NCI-H2227 (cell line): ENCODE results near the gene ATP6V0D1.
"Not testable (repeated sequence)": the region's sequence is repeated elsewhere in the genome, so short reads cannot be mapped to it uniquely, and the experiment has no call there.

Source experiments
- DNase-seq: peaks from one replicate; lab custom pipeline; 2025; ENCODE audit not compliant: unreplicated experiment; lab: John Stamatoyannopoulos, UW

The ATP6V0D1 gene

DNA sequence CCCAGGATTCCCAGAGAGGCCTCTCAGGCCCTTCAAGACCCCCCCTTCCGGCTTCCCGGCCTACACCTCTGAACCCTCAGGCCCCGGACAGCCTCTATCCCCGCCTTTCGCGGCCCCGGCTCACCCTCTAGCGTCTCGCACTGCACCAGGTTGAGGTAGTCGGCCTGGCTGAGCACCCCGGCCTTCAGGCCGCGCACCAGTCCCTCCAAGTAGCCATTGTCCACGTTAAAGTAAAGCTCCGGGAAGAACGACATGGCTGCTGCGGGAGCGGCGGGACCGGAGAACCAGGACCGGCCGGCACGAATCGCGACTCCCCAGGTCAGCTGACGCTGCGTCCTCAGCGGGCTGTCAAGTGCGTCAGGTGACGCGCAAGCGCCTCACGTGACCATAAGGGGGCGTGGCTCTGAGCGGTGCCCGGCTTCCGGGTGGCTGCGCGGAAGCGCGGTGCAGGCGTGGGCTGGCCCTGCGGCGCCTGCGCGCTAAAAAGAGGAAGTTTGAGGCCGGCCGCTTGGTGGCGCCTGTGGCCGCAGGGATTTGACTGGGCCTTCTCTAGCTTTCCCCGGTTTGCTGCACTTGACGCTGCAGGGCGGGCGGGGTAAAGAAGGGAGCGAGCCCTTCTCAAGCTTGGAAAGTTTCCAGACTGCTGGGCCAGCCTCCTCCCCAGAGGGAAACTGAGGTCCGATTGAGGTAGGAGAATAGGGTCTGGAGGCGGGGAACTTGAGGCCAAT is at the start of gene ATP6V0D1:
Gene ATP6V0D1, minus strand, starts transcription at position 325 of the 728 bp plus-strand sequence. Its CDS starts 71 bp downstream, at position 254.
- peak; percentile 98 for DNase-seq

DNA sequence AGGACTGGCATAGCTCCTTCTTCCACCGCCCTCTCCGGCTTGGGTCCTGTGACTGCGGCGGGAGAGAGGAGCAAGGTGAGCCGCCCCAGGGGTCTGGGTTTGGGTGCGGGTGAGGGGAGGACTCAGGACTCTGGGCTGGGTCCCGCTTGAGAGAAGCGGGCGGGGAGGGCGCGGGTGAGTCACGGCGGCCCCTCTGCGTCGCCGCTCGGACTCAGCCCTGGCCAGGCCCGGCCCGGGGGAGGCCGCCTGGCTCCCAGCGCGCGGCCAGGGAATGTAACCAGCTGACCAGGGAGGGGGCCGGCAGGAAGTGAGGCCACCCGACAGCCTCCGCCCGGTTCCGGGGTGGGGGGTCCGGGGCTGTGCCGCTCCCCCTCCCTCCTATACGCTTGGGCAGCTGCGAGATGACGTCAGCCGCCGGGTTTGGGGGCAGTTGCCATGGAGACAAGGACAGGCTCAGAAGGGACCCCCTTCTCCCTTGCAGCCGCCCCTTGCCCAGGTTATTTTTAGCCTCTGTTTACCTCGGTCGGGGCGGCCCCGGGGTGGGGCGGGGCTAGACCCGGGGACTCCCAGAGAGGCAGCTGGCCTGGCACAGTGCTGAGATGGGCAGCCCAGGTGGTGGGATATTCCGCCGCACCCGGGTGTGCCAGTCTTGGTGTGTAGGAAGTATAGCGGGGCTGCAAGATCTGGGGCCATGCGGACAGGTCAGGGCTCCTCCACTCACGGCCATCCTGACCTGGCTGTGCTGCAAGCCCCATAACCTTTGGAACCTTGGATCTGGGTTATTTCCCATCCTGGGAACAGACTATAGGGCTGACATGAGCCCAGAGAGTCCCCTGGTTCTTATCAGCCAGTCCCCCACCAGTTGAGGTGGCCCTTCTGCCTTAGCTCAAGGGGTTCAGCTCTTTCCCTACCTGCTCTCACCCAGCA is 49.3 kb upstream of the ATP6V0D1 start:
- peak; percentile 61 for DNase-seq

DNA sequence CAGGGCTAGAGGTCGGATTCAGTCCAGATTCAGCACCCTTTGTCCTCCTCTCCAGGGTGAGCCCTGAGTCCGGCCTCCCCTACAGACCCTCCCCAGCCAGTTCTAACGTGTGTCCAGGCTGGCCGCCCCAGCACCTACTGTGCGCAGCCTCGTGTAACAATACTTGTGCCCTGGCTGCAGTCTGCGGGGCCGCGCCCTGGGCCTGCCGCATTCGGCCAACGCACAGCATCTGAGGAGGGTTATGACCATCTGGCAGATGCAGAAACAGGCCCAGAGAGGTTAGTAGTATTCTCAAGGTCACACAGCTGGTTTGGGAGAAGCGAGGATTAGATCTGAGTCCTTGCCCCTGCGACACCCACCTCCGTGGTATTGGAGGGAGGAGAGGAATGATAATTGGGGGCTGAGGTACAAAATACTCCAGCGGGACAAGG is 48.6 kb upstream of the ATP6V0D1 start:
- DNase-seq: no peak

DNA sequence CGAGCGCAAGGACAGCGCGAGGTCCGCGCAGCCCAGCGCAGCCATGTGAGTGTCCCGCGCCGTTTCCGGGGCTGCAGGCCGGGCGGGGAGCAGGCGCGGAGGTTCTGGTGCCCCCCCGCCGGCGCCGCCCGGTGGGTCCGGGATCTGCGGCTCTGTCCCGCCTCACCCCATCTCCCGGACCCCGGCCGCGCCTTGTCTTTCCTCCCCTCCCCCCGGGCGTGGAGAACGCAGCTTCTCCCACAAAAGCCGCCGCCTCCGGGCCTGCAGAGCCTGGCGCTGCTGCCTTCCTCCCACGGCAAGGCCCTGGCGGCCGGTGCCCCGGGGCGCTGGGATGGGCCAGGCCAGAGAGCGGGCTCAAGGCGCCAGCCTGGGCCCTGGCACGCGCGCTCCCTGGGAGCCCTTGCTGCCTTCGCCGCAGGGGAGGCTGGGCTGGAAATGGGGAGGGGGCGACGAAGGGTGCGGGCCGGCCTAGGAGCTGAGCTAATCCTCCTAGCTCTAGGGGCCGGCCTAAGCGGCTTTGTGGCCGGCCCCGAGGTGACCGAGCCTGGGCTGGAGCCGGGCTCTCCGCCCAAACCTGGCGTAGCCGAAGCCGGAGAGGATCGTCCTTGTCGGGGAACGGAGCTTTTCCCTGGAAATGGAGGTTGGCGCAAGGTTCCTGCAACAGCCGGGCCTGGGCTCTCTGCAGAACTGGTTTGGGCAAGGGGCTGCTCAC is 48.1 kb upstream of the ATP6V0D1 start:
- peak; percentile 45 for DNase-seq

DNA sequence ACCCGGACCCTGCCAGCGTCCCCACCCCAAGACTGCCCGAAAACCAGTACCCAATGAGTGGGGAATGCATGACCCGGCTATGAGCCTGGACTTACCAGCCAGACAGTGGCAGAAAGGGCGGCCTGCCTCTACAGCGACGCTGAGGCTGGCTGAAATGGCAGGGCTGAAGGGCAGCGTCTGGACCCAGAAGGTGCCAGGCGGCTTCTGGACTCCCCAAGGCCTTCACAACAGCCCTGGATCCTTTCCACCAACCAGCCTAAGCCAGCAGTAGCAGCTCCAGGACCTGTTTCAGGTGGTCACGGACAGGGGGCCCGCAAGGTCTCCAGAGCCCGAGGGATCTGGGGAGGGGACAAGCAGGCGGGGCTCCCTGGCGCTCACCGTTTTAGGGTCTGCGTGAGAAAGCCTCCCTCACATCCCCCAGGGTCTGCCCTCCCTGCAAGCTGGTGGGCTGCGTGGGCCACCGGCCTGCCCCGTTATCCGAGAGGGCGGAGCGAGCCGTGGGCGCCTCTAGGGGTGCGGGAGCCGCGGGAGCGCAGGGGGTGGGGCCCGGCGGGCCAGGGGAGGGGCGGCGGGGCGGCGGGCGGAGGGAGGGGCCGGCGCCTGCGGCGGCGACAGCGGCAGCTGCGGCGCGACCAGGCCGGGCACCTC is 47.4 kb upstream of the ATP6V0D1 start, which contains the start of gene RIPOR1:
Gene RIPOR1, plus strand, starts transcription at position 608 of the 648 bp plus-strand sequence. CDS start 9,618 bp downstream, outside the sequence.
- DNase-seq: peak; percentile 45

DNA sequence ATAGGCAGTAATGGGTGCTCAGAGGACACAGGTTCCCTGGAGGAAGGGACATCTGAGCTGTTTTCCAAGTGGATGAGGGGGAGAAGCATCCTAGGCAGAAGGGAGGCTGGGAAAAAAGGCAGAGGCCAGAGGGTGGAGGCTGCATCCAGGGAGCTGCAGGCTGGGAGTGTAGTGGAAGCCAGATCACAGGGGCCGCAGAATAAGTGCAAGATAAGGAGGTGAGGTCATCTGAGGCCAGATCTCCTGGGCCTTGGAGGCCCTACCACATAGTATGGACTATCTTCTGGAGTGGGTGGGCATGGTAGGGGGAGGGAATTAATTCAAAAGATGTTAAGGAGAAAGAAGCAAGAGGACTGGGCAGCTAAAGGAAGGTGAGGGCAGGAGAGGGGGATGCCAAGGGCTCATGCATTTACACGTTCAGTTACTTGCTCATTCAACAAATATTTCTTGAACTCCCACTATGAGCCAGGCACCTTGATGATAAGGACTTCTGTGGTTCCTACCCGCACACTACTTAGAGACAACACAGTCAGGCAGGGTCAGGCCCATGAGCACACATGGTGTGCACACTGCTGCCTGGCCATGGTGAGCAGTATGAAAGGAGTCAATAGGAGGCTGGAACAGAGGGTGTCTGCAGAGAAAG is 45.3 kb upstream of the ATP6V0D1 start:
- no peak for DNase-seq

DNA sequence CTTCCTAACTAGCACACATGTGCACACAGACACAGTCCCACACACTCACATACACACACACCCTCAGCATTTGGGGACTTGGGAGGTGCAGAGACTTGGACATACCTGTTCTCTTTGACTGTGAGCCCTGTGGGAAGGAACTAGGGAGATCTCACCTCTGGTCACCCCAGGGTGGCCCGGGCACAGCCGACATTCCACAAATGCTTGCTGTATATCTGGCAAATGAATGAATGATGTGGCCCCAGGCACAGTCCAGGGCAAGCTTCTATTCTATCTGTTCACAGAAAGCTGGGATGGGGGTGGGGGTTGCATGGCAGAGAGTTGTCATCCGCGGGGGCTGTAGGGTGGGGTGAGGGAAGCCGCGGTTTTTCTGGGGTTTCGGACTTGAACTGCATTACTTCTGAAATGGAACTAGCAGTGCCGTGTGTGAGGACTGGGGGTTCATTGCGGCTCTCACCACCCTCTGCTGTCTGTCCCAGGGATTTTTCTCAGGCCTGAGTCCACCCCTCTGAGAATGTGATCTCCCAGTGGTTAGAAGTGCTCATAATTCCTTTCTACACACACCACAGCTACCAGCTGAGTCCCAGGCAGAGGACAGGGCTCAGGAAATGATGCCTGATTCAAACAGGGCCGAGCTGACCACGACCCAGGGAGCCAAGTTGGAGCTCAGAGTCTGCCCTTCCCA is 44.4 kb upstream of the ATP6V0D1 start:
- DNase-seq: no peak

DNA sequence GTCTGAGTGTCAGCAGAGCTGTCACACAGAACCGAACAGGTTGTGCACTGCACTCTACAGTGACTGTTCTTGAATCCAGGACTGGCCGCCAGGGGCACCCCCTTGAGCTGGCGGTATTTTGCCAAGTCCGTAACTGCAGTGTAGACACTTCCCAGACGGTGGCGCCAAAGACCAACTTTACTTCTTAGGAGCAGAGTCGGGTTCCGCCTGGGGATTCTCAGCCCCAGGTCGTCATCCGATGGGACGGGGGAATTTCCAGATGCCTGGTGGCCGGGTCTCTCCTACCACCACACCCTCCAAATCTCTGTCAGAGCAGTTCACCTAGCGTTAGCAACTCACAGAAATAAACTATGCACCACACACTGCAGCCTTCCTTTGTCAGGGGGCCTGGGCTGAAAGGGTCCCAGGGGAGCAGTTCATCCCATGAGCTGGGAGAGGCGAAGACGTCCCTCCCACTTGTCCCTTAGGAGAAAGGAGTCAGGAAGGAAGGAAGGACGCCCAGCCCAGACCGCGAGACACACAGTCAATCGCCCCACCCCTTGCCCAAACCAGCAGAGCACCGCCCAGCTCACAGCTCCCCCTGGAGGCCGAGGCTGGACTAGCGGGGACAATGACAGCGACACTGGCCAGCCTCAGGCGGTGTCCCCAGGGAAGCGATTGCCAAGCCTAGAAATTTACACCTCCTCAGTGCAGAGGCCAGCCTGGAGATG is 40.3 kb upstream of the ATP6V0D1 start:
- peak; percentile 96 for DNase-seq

DNA sequence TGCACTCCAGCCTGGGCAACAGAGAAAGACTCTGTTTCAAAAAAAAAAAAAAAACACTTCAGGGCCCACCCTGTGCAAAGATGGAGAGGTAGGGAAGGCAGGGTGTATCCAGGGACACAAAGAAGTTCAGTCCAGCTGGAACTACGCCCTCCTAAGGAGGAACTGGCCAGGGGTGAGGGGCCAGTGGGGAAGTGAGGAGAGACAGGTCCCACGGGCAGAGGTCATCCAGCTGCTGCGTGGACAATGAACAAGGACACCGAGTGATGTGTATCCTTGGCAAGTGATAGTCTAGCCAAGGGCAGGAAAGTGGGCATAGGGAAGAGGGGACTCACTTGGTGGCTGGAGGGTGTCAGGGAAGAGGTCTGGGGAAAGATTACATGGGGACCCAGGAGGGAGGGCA is 38.3 kb upstream of the ATP6V0D1 start:
- no peak for DNase-seq

DNA sequence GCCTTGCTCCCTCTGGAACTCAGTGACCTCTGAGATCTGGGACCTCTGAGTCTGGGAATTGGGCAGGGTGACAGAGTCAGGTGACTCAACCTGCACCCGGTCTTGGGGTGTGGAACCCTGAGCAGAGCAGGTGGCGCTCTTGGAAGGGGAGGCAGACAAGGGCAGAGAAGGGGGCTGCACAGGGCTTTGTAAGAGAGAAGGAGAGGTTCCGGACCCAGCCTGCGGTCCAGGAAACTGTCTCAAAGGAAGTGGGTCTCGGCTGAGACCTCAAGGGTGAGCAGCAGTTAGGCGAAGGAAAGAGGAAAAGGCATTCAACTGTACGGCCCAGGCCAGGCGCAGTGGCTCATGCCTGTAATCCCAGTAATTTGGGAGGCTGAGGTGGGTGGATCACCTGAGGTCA is 37.7 kb upstream of the ATP6V0D1 start:
- DNase-seq: no peak

DNA sequence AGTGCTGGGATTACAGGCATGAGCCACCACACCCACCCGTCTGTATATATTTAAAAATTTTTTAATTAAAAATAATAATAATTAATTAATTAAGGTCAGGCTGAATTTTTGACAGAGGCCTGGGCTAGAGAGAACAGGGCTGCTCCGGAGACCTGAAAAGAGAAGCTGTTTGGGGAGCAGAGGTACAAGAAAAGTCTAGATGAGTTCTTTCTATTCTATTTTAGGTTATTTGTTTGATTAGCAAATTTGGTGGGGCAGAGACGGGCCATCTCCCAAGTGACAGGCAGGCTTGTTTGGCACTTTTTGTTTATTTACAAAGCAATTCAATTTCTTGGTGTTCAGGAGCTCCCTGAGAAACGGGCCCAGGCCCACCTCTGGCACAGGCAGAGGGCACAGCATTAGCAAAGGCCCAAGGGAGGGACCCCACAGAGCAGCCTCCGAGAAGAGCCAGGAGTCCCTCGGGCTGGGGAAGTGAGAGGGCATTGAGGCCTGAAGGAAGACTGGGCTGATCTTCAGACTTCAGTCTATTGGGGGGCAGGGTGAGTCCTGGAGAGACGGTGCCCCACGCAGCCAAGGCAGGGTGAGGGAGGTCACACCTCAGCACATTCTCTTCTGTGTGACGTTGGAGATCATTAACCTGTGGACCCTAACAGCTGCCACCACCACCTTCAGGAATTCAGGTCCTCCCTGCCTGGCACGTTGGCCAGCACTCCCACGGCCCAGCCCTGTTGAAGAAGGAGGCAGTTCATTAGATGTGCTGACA is 36.9 kb upstream of the ATP6V0D1 start:
- DNase-seq: no peak

DNA sequence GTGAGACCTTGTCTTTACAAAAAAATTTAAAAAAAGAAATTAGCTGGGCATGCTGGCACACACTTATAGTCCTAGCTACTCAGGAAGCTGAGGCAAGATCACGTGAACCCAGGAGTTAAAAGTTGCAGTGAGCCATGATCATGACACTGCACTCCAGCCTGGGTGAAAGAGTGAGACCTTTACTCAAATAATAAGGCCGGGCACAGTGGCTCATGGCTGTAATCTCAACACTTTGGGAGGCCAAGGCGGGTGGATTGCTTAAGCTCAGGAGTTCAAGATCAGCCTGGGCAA is 36.1 kb upstream of the ATP6V0D1 start:
- DNase-seq: no peak

DNA sequence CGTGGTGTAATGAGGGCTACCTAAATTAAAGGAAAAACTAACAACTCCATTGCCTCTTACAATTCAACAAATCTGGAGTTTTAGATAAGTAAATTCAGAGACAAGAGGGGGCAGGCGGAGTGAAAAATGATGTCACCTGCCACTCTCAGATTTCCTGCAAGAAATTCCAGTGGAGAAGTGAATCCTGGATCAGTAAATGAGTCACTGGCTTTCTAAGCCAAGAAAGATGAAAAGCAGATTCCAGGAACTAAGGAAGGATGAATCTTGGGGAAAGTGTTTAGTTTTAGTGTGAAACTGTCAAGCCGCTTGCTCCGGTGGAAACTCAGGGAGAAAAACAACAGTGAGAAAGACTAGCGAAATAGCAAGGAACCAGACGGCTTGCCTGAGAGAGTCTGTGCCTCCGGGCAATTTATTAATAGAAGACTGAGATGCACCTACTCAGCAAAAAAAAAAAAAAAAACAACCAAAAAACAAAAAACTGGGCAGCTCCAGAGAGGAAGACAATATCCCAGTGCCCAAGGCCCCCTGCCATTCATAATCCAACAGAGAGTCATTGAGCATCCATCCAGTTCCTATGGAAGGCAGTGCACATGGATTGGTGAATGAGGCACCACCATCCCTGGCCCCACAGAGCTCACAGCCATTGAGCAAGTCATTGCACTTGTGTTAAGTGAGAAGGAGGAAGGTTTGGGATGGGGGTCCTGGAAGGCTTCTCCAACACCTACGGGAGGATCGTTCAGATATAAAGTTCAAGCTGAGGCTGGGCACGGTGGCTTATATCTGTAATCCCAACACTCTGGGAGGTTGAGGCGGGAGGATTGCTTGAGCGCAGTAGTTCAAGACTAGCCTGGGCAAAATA is 35.6 kb upstream of the ATP6V0D1 start:
- no peak for DNase-seq

DNA sequence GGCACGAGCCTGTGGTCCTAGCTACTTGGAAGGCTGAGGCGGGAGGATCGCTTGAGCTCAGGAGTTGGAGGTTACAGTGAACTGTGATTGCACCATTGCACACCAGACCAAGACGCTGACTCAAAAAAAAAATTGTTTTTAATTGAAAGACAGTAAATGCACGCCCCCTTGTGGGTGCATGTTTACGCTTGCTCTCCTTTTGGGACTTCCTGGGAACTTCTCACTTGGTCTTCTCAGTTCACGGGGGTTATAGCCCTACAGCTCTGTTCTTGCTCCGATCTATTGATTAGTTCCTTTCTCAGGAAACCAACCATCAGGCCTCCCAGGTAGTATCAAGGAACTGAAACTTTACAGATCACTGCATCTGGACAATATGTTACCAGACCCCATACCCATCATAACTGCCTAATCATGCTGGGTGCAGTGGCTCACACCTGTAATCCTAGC is 33.4 kb upstream of the ATP6V0D1 start:
- DNase-seq: peak; percentile 69

DNA sequence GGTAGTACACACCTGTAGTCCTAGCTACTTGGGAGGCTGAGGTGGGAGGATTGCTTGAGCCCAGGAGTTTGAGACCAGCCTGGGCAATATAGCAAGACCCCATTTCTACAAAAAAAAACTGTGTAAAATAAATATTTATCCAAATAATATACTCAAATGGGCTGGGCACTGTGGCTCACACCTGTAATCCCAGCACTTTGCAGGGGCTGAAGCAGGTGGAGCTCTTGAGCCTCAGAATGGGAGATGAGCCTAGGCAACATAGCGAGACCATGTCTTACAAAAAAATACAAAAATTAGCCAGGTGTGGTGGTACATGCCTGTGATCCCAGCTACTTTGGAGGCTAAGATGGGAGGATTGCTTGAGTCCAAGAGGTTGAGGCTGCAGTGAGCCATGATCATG is 32.9 kb upstream of the ATP6V0D1 start:
- DNase-seq: not testable (repeated sequence)

DNA sequence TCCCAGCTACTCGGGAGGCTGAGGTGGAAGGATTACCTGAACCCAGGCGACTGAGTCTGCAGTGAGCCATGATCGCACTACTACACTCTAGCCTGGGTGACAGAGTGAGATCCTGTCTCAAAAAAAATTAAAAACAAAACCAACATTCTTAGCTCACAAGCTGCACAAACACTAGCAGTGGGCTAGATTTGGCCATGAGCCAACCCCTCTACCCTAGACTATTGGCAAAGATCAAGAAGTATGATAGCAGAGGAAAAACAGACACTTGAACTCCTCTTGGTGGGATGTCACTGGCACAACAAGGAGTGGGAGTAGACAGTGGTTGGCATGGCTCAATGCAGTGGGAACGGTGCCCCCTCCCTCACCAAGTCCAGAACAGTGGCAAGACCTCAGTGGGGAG is 28.1 kb upstream of the ATP6V0D1 start:
- no peak for DNase-seq

DNA sequence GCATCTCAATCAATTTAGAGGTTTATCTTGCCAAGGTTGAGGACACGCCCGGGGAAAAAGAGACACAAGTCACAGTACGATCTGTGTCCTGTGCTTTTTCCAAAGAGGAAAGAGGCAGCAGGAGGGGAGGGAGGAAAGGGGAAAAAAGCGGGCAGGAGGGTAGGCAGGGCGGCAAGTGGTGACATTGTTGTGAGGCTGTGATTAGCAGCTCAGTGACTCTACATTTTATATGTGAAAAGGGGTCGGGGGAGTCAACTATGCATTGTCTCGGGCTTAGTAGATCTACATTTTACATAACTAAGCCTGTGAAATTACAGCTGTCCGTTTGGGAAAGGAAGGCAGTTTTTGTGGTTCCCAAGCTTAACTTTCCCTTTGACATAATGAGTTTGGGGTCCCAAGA is 25.5 kb upstream of the ATP6V0D1 start:
- DNase-seq: no peak
